RCC 7860 (cell line): Measurements from ENCODE around the gene U2SURP.
"Not testable (repeated sequence)": the region's sequence is repeated elsewhere in the genome, so short reads cannot be mapped to it uniquely, and the experiment has no call there.

Source experiments
- DNase-seq: peaks from one replicate; pipeline ENCODE4 v3.0.0-alpha.2; 2015; ENCODE audit warnings: low spot score
- FAIRE-seq: peaks from 2 replicates; lab custom pipeline; 2012; peaks lifted over from hg19 to GRCh38; lab: Jason Lieb, UNC

Gene U2SURP

DNA sequence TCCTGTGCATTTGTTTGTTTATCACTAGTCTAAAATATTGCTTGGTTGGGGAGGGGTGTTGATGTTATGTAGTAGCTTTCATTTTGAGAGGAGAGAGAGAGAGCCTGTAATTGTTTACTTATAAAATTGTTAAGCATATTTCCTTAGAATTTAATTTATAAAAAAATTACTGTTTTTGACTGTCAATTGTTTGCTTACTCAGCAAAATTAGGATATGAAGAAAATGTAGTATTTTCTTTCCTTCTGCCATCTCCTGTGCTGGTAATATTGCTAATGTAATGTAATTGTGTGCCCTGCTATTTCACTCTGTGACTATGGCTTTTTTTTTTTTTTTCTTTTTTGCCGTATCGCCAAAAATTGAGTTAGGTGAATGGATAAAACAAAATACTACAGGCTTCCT is 3.5 kb downstream of the U2SURP start:
- no peak for DNase-seq
- no peak for FAIRE-seq

DNA sequence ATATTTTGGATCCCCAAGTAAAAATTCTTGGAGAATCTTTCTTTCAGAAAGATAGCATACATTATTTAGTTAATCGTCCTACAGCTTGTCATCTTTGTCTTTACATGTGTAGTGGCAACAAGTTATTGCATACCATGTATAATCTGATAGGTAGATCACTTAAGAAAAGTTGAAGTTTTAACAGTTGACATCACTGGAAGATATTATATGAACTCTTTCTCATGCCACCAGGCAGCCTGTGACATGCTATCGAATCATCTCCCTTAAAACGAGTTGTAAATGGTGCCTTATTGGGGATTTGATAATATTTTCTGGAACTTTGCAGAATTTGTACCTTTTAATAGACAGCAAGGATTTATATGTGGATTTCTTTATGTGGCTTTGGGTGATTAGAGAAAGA is 8.7 kb downstream of the U2SURP start:
- FAIRE-seq (peak; percentile 50), DNase-seq (no peak)

DNA sequence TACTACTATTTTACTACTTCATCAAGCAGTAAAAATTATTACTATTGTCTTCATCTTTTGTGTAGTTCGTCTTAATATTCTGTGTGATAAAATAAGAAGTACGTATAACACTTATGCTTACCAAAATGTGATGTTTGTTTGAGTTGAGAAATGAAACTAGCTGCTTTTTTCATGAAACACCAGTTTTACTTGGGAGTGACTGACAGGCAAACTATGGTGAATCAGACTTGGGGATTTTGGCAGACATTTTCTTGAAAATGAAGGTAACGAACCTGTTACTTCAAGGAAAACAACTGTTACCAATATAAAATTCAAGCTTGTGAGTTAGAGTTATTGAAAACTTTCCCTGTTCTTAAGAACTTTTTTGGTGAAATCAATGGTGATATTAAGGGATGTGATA is 10.3 kb downstream of the U2SURP start:
- DNase-seq = no peak

DNA sequence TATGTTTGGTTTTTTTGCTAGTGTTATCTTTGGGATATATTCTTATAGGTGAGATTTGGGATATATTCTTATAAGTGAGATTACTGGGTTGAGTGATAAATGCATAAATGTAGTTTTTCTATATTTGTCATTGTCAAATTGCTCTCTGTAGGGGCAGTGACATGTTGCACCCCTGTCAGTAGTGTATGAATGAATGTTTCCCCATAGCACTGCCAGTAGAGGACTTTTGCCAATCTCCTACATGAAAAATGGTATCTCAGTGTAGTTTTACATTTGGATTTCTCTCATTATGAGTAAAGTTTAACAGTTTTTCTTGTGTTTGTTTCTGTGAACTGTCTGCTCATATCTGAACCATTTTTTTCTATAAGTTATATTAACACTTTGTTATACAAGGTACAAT is 13.6 kb downstream of the U2SURP start:
- DNase-seq (no peak), FAIRE-seq (no peak)

More for the DNA sequence above, 10.3 kb downstream of the U2SURP start:
- no peak for FAIRE-seq

DNA sequence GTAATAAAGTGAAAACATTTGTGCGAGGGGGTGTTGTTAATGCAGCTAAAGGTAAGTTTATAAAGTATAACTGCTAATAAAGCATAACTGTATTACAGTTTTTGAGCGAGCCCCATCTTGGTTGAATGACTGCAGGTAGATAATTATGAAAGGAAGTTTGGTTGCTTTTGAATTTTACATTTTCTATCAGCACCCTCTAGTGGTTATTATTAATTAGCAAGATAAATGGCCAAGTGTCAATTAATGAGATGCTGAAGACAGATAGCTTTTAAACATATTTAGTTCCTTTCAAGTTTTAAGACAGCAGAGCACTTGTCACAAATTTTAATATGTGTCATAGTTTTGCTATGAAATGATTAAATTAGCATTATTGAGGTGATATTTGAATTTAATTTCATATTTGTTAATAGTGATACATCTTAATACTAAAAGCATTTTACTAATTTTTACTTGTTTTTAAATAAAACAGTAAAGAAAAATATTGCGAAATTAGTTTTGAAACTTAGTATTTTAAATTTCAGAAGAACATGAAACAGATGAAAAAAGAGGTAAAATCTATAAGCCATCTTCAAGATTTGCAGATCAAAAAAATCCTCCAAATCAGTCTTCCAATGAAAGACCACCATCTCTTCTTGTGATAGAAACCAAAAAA is 15.1 kb downstream of the U2SURP start:
- FAIRE-seq (peak; percentile 59), DNase-seq (no peak)

DNA sequence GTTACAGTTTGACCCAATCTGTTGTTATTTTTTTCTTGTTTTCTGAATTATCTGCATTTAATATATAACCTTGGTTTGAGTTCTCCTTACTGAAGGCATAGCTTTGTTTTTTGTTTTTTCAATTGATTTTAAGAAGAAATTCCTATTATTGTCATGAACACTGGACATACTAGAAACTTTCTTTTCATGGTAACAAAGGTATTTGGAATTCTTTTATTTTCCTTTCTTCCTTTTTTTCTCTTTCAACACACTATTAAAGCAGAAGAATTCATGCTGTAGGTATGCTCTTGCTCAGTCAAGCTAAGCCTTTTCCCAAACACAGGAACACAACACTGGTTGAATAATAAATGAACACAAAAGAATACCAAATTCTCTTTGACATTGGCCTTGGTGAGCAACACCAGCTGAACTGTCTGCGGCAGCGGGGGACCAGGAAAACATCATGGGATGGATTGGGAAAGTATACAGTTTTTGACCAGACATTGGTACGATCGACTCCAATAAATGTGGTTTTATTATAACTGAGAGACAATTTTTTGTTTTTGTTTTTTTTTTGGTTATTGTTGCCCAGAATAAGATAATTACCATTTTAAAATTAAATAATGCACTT is 23.1 kb downstream of the U2SURP start:
- DNase-seq (no peak), FAIRE-seq (no peak)

DNA sequence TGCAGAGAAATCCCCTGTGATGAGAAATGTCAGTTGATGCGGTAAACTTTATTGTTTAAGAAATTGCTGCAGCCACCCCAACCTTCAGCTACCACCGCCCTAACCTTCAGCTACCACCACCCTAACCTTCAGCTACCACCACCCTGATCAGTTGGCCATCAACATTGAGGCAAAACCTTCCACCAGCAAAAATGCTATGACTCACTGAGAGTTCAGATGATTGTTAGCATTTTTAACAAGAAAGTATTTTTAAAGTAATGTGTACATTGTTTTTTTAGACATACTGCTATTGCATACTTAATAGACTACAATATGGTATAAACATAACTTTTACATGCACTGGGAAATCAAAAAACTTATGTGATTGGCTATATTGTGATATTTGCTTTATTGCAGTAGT is 30.0 kb downstream of the U2SURP start:
- DNase-seq = no peak
- FAIRE-seq = no peak

DNA sequence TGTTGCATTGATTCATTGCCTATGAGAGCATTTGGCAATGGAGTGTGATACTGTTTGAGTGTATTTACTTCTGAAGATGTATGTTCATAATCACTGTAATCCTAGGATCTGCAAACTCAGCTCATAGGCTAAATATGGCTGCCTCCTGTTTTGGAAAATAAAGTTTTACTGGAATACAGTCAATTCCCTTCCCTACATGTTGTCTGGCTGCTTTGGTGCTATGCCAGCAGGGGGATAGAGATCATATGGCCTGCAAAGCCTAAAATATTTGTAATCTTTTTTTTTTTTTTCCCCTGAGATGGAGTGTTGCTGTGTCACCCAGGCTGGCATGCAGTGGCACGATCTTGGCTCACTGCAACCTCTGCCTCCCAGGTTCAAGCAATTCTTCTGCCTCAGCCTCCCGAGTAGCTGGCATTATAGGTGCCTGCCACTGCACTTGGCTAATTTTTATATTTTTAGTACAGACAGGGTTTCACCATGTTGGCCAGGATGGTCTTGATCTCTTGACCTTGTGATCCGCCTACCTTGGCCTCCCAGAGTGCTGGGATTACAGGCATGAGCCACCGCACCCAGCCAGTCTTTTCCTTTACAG is 30.5 kb downstream of the U2SURP start:
- FAIRE-seq, DNase-seq: not testable (repeated sequence)

DNA sequence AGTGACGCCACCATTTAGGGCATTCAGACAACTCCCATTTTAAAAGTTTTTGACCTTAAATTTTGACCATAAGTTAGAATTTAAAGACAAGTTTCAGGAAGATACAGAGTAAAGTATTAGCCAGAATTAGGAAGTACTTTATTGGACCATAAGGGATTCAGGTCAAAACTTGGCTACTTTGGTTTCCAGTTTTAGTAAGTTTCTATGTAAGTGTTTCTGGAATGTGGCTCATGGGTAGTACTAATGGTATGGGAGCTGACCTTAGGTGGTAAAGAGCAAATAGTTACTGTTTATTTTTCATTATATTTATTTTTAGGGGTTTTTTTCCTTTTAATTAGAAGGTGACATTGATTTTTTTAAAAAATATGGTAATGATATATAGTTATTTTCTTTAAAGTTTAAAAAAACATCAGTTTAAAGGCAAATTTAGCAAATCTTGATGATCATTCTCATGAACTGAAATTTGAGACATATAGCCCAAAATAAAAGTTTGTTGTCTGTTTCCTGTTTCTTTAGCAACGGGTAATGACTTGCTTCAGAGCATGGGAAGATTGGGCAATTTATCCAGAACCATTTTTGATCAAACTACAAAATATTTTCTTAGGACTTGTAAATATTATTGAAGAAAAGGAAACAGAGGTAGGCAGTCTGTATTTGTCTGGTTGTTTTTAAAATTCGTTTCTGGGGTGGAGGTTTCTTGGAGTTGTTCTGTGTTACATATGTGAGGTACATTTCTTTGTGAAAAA is 34.3 kb downstream of the U2SURP start:
- FAIRE-seq = no peak

DNA sequence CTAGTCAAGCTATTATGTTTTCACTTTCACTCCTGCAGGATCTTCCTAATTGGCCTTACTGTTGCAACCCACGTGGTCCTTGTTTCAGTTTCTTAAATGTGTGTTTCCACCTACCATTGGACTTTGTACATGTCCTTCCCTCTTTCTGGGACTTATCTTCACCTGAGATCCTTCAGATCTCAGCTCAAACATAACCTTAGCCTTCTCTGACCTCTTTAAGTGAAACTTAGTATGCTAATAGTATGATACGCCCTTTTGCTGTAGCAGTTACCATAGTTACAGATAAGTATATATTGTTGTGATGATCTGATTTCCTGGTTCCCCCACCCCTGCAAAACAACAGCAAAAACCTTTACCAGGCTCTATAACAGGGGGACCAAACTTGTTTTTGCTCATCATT is 35.2 kb downstream of the U2SURP start:
- FAIRE-seq = no peak

More for the DNA sequence above, 34.3 kb downstream of the U2SURP start:
- no peak for DNase-seq

DNA sequence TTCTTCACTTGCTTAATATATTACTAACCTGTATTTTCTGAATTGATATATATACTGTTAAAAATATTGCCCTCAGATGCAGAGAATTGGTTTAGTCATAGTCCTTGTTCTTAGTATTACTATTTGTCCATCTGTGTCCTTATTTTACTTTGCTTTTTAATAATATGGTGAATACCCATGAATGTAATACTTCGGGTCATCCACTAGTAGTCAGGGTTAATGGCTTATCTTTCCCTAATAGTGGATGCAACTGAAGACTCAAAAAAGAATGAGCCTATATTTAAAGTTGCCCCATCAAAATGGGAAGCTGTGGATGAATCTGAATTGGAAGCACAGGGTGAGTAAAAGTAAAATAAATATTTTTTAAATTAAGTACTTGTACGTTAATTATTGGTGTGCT is 36.5 kb downstream of the U2SURP start:
- FAIRE-seq = no peak
- DNase-seq = no peak

More for the DNA sequence above, 35.2 kb downstream of the U2SURP start:
- no peak for DNase-seq

DNA sequence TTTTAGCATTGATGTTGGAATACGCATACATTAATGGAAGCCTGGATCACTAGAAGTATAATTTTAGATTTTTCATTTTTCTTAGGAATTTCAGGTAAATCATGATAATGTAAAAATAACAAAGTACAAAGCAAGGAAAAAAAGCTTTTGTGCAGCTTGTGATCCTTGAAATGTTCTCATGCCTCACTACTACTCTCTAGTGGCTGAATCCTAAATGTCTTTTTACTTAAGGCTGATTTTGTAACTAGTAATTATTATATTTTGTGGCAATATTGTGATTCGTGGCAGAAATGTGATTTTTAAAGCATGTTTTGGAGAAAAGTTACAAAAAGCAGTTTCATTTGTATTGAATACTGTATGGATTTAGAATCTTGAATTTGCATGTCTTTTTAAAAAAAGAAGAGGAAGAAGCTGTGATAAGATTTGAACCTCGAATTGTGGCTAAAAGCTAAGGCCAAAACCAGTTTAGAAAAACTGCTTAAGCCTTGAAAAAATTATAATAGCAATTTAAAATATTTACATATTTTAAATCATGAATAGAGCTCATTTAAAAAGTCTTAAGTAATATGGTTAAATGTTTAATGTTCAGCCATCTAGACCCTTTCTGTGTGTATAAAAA is 39.0 kb downstream of the U2SURP start:
- no peak for DNase-seq
- FAIRE-seq = peak; percentile 73

DNA sequence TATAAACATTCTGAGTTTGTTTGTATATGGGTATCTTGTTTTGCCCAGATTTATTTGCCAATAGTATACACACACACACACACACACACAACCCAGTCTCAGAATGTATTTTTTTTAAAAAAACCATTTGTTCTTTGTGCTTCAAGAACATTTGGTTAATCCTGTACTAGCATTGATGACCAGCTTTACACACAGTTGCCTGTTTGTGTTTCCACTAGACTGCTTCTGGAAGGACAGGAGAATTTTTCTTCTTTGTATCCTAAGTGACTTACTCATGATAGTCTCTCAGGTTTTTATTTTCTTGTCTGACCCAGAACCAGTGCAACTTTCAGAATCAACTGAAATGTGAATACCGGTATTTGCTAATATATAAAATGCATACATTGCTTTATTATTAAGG is 40.5 kb downstream of the U2SURP start:
- DNase-seq (no peak), FAIRE-seq (no peak)

DNA sequence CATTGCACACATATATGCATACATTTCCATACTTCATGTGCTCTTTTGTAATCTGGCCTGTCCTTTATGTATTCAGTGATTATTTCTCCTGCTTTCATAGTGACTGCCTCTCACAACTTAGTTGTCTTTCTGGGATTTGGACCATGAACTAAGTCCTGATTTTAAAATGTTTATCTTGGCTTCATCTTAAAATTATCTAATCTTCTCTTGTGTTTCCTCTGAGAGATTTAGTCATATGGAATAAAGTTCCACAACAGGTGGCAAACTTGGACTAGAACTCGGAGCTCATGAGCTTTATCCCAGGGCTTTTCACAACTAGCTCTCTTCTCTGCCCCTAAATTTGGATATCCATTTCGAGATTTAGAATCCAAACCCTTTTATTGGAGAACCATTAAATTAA is 44.3 kb downstream of the U2SURP start:
- FAIRE-seq (no peak), DNase-seq (no peak)

DNA sequence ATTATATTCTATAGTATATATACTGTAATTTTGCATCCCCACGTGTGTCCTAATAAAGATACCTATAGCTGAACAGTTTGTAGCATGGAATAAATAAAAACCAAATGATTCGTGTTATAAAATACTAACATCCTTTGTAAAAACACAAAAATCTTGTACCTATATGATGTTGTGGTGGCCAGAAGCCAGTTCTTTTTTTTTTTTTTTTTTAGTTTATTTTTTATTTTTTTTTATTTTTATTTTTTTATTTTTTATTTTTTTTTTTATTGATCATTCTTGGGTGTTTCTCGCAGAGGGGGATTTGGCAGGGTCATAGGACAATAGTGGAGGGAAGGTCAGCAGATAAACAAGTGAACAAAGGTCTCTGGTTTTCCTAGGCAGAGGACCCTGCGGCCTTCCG is 44.7 kb downstream of the U2SURP start:
- DNase-seq, FAIRE-seq: not testable (repeated sequence)

DNA sequence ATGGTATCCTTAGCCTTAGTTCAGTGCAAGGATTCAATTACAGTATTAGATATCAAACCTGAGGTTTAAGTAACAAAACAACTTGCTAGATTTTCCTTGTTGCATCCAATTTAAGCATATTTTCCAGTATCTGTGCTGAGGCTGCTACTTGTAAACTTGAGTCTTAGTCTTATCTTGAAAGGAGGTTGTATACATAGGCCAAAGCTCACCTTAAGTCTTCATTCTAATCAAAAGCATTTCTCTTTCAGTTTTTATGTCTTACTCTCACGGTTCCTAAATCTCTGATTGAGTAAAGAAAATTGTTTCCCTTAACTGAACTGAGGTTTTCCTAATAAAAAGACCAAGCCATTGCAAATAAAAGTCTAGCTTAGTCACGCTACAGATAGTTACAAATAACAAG is 52.6 kb downstream of the U2SURP start:
- DNase-seq = no peak
- no peak for FAIRE-seq

DNA sequence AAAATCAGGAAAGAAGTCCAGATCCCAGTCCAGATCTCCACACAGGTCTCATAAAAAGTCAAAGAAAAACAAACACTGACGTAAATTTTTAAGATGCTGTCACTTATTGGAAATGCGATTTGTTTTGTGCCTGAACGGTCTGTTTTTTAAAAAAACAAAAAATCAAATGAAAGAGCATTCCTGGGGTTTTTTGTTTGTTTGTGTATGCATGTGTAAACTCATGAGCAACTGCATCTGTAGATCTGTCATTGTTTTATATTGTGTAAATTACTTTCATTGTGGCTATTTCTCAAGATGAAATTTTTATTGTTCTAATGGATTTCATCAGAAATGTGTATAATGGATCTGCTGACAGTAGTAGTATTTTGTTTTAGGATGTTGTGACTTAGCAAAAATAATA is 55.0 kb downstream of the U2SURP start:
- FAIRE-seq (no peak), DNase-seq (no peak)

DNA sequence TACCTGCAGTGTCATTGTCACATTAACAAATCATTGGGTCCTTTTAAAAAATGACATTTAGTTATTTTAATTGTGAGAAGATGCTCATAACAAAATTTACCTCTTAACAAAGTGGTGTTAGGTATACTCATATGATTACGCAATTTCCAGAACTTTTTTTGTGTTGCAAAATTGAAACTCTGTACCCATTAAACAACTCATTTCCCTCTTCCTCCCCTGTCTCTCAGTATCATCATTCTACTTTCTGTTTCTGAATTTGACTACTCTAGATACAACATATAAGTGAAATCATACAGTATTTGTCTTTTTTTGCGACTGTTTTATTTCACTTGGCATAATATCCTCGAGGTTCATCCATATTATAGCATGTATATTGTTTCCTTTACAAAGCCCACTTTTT is 59.5 kb downstream of the U2SURP start:
- FAIRE-seq (no peak), DNase-seq (no peak)

DNA sequence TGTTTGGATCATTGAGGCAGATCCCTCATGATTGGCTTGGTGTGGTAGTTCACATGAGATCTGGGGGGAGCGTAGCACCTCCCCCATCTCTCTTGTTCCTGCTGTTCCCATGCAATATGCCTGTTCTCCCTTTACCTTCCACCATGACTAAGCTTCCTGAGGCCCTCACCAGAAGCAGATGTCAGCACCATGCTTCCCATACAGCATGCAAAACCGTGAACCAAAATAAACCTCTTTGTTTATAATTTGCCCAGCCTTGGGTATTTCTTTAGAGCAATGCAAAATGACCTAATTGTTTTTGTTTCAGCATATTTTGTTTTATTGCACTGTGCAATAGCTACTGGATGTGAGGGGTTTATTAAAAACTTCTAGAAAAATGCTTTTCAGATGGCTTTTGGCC is 61.6 kb downstream of the U2SURP start:
- FAIRE-seq = no peak

DNA sequence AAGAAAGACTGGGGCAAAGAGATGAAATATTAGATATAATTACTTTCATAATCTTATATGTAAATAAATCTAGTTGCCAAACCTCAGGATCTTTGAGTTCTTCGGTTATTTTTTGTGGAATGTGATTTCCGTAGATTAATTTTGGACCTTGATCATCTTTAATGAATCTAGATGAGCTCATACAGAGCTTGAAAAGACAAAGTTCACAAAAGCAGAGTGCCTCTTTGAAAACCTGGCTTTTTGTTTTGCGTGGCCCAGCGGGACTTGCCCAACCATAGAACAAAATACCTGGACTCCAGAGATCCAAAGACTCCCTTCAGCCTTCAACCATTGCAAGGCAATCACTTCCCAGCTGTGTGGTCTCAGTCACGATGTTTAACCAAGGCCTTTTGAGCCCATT is 63.4 kb downstream of the U2SURP start:
- DNase-seq (no peak), FAIRE-seq (no peak)

More for the DNA sequence above, 61.6 kb downstream of the U2SURP start:
- DNase-seq = no peak

DNA sequence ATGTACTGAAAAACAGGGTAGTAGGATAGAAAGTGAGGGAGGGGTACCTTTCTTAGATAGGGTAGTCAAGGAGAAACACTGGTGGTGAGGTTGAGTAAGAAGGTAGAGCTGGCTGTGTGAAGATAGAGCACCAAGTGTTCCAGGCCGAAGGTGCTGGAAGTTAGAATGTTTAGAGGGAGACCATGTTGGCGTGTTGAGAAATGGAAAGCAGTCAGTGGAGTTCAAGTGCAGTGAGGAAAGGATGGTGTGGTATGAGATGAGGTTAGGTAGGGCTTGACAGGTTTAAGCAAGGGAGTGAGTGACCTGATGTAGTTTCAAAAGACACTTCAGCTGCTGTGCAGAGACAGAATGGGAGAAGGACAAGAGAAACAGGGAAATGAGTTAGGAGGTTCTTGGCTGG is 64.0 kb downstream of the U2SURP start:
- FAIRE-seq (no peak), DNase-seq (no peak)
